Stimulated activated CD4-positive, alpha-beta T cell treated with anti-CD3 and anti-CD28 coated beads, TNF-alpha, amount 100 ng/mL, for 48 hours (primary cell): ENCODE measurements around the gene MMS19.
A peak's percentile ranks its signal among the peaks of the same experiment; 100 is the strongest.
"Not testable (repeated sequence)": the region's sequence is repeated elsewhere in the genome, so short reads cannot be mapped to it uniquely, and the experiment has no call there.

ENCODE experiments used
- DNase-seq, 3 donors: peaks; one replicate each; pipeline ENCODE4 v3.0.0-alpha.2; 2020; ENCODE audit warnings: low read depth in 3 of 3

MMS19 gene

GRCh38 chr10:97498076-97498840, at the start of gene MMS19:
TSS of gene MMS19 (minus strand) at chr10:97498422. CDS start at chr10:97498384, 38 bp downstream.
- DNase-seq: peak; percentile 99 to 100 (median 99)

- no peak for DNase-seq
Observed at GRCh38 chr10:97547962-97548361, 49.7 kb upstream of the MMS19 start.

- no peak for DNase-seq
Observed at GRCh38 chr10:97547271-97547600, 49.0 kb upstream of the MMS19 start.

GRCh38 chr10:97546456-97547270, 48.4 kb upstream of the MMS19 start:
- no peak for DNase-seq

- DNase-seq: peak; percentile 39 to 62 (median 60)
Observed at GRCh38 chr10:97543025-97543546, 44.9 kb upstream of the MMS19 start.

GRCh38 chr10:97542169-97543024, 44.2 kb upstream of the MMS19 start:
- peak in 1 of 3 donors; percentile 34 for DNase-seq

GRCh38 chr10:97540669-97541500, 42.7 kb upstream of the MMS19 start:
- no peak for DNase-seq

- no peak for DNase-seq
Observed at GRCh38 chr10:97539523-97540200, 41.4 kb upstream of the MMS19 start.

- DNase-seq: no peak
Observed at GRCh38 chr10:97538839-97539238, 40.6 kb upstream of the MMS19 start.

- no peak for DNase-seq
Observed at GRCh38 chr10:97538411-97538810, 40.2 kb upstream of the MMS19 start.

- no peak for DNase-seq
Observed at GRCh38 chr10:97537186-97537869, 39.1 kb upstream of the MMS19 start.

GRCh38 chr10:97534746-97535367, 36.6 kb upstream of the MMS19 start:
- peak in 2 of 3 donors; percentile 12 to 28 for DNase-seq

GRCh38 chr10:97533888-97534287, 35.7 kb upstream of the MMS19 start:
- DNase-seq: no peak

- DNase-seq: no peak
Observed at GRCh38 chr10:97532935-97533671, 34.9 kb upstream of the MMS19 start.

GRCh38 chr10:97531401-97531986, 33.3 kb upstream of the MMS19 start:
- no peak for DNase-seq

- no peak for DNase-seq
Observed at GRCh38 chr10:97529685-97530465, 31.7 kb upstream of the MMS19 start.

GRCh38 chr10:97528876-97529275, 30.7 kb upstream of the MMS19 start:
- DNase-seq: not testable (repeated sequence)
